HCT116 (cell line): Measurements from ENCODE around the gene WDR27. TPM values are rescaled to one million over a fixed set of nuclear protein-coding genes. Genes with fewer than 3 reads are reported as not detected.

Experiments
- ATAC-seq: fragments of 200-7000 bp; cut with Tn5 transposase; 2 replicates; pipeline ENCODE4 v1.9.1; 2020; ENCODE audit warnings: mild to moderate bottlenecking, moderate library complexity
- BruUV-seq: library from RNA; stranded (reverse); fragments of 400-500 nt; replicated peaks from 2 replicates; lab custom pipeline; 2021; lab: Mats Ljungman, UMichigan
- CTCF ChIA-PET: fragments of 300-600 bp; sonication (Branson Sonifier 250); formaldehyde crosslinking; loops from one replicate; lab custom pipeline; 2021; ENCODE audit warnings: antibody characterized with exemption; lab: Charles Lee
- POLR2A ChIA-PET: fragments of 300-600, 350-600 bp; sonication (Branson Sonifier 250); formaldehyde crosslinking; loops from one replicate; lab custom pipeline; 2021; ENCODE audit warnings: antibody characterized with exemption; lab: Charles Lee
- RAD21 ChIA-PET, 2 experiments: fragments of 300-600 bp; sonication (Branson Sonifier 250); formaldehyde crosslinking; loops; one replicate each; lab custom pipeline; 2023; ENCODE audit warnings: low total read pairs in 2 of 2; ENCODE audit not compliant: uncharacterized antibody in 2 of 2, unreplicated experiment in 2 of 2, low non-redundant PET in 1 of 2; lab: Charles Lee
- DNase-seq: peaks from one replicate; pipeline ENCODE4 v3.0.0-alpha.2; 2010; ENCODE audit warnings: low read depth, low spot score
- H2AFZ ChIP-seq: fragments of 200-600 bp; shearing (Covaris generic), sonication (generic); 2 replicates; pipeline ENCODE4 v1.6.1; 2017; ENCODE audit warnings: low read depth, mixed run types, mixed read lengths, antibody characterized with exemption, low read length; ENCODE audit not compliant: poor library complexity, severe bottlenecking
- H3K27ac ChIP-seq: 2 replicates; pipeline ENCODE4 v1.5.1; 2012; ENCODE audit warnings: low read depth, low read length
- H3K27me3 ChIP-seq: fragments of 200-600 bp; sonication (generic); 2 replicates; pipeline ENCODE4 v1.6.1; 2016; ENCODE audit warnings: mixed run types, low read length, mixed read lengths; ENCODE audit not compliant: insufficient read depth
- H3K36me3 ChIP-seq, 2 experiments: fragments of 200-500 bp in 1 of 2; fragments of 200-600 bp in 1 of 2; sonication (Bioruptor generic) in 1 of 2; sonication (generic) in 1 of 2; 2 replicates each; pipeline versions ENCODE4 v1.5.1 to v1.6.1; 2014 to 2016; ENCODE audit warnings: low read length in 2 of 2, inconsistent platforms in 1 of 2, mixed read lengths in 1 of 2, mixed run types in 1 of 2; ENCODE audit not compliant: insufficient read depth in 2 of 2, control insufficient read depth in 1 of 2
- H3K4me1 ChIP-seq, 2 experiments: fragments of 200-600 bp in 1 of 2; sonication (generic) in 1 of 2; 2 replicates each; pipeline versions ENCODE4 v1.5.1 to v1.6.1; 2012 to 2017; ENCODE audit warnings: low read length in 2 of 2, inconsistent platforms in 1 of 2, mild to moderate bottlenecking in 1 of 2, mixed read lengths in 1 of 2, mixed run types in 1 of 2, moderate library complexity in 1 of 2; ENCODE audit not compliant: insufficient read depth in 2 of 2, control insufficient read depth in 1 of 2
- H3K4me2 ChIP-seq: fragments of 200-600 bp; sonication (generic); 2 replicates; pipeline ENCODE4 v1.6.1; 2017; ENCODE audit warnings: mixed run types, low read length, mixed read lengths
- H3K4me3 ChIP-seq, 2 experiments: fragments of 200-600 bp in 1 of 2; sonication (generic) in 1 of 2; replicated peaks in 1 of 2; 2 replicates each; pipeline ENCODE4 v1.5.1; 2011 to 2016; ENCODE audit warnings: low read length in 2 of 2, control low read depth in 1 of 2, low read depth in 1 of 2, mild to moderate bottlenecking in 1 of 2, mixed read lengths in 1 of 2, mixed run types in 1 of 2
- H3K79me2 ChIP-seq: fragments of 200-600 bp; sonication (generic); 2 replicates; pipeline ENCODE4 v1.6.1; 2017; ENCODE audit warnings: mild to moderate bottlenecking, mixed run types, low read length, moderate library complexity, mixed read lengths; ENCODE audit not compliant: insufficient read depth
- H3K9ac ChIP-seq: fragments of 200-600 bp; sonication (generic); 2 replicates; pipeline ENCODE4 v1.6.1; 2016; ENCODE audit warnings: low read length, mixed read lengths
- H3K9me2 ChIP-seq: fragments of 200-600 bp; sonication (generic), shearing (Covaris generic); 2 replicates; pipeline ENCODE4 v1.6.1; 2017; ENCODE audit warnings: mixed run types, mild to moderate bottlenecking, moderate library complexity; ENCODE audit not compliant: insufficient read depth
- H3K9me3 ChIP-seq, 2 experiments: fragments of 200-500 bp in 1 of 2; fragments of 200-600 bp in 1 of 2; sonication (Bioruptor generic) in 1 of 2; sonication (generic) in 1 of 2; 2 replicates each; pipeline ENCODE4 v1.6.1; 2014 to 2017; ENCODE audit warnings: low read length in 2 of 2, mixed read lengths in 2 of 2, inconsistent platforms in 1 of 2, low read depth in 1 of 2, mild to moderate bottlenecking in 1 of 2, mixed run types in 1 of 2, moderate library complexity in 1 of 2; ENCODE audit not compliant: control insufficient read depth in 1 of 2, insufficient read depth in 1 of 2
- H4K20me1 ChIP-seq: fragments of 200-600 bp; sonication (generic), shearing (Covaris generic); 2 replicates; pipeline ENCODE4 v1.6.1; 2017; ENCODE audit warnings: mixed run types, mild to moderate bottlenecking, moderate library complexity; ENCODE audit not compliant: insufficient read depth
- ATF3 ChIP-seq: IDR thresholded peaks from 2 replicates; pipeline ENCODE4 v1.6.1; 2012
- CBX3 ChIP-seq: IDR thresholded peaks from 2 replicates; pipeline ENCODE4 v1.6.1; 2012; ENCODE audit warnings: low read depth
- CEBPB ChIP-seq: IDR thresholded peaks from 2 replicates; pipeline ENCODE4 v1.6.1; 2012; ENCODE audit warnings: low read depth
- EGR1 ChIP-seq: IDR thresholded peaks from 2 replicates; pipeline ENCODE4 v1.6.1; 2012; ENCODE audit warnings: low read depth
- ELF1 ChIP-seq: IDR thresholded peaks from 2 replicates; pipeline ENCODE4 v1.6.1; 2012; ENCODE audit warnings: low read depth, borderline replicate concordance
- EZH2 ChIP-seq: fragments of 200-600 bp; sonication (generic); IDR thresholded peaks from 2 replicates; pipeline ENCODE4 v1.6.1; 2017; ENCODE audit warnings: antibody characterized with exemption, mixed run types
- EZH2phosphoT487 ChIP-seq: fragments of 200-600 bp; IDR thresholded peaks from 2 replicates; pipeline ENCODE4 v1.6.1; 2018; ENCODE audit warnings: antibody characterized with exemption, borderline replicate concordance
- FOSL1 ChIP-seq: IDR thresholded peaks from 2 replicates; pipeline ENCODE4 v1.6.1; 2012; ENCODE audit warnings: low read depth
- MAX ChIP-seq: IDR thresholded peaks from 2 replicates; pipeline ENCODE4 v1.6.1; 2012
- POLR2A ChIP-seq: IDR thresholded peaks from 2 replicates; pipeline ENCODE4 v1.7.0; 2011; ENCODE audit warnings: borderline replicate concordance; ENCODE audit not compliant: insufficient read depth, insufficient read length; ENCODE audit errors: extremely low read depth
- POLR2AphosphoS5 ChIP-seq: IDR thresholded peaks from 2 replicates; pipeline ENCODE4 v1.6.1; 2011; ENCODE audit warnings: mild to moderate bottlenecking, low read depth, low read length, moderate library complexity
- SIN3A ChIP-seq: IDR thresholded peaks from 2 replicates; pipeline ENCODE4 v1.6.1; 2012; ENCODE audit warnings: low read depth
- SP1 ChIP-seq: IDR thresholded peaks from 2 replicates; pipeline ENCODE4 v1.6.1; 2012; ENCODE audit warnings: low read depth
- YY1 ChIP-seq: IDR thresholded peaks from 2 replicates; pipeline ENCODE4 v1.6.1; 2011; ENCODE audit warnings: low read length, low read depth, moderate library complexity, mild to moderate bottlenecking; ENCODE audit not compliant: insufficient replicate concordance; ENCODE audit errors: extremely low read depth
- ZFX ChIP-seq: fragments of 450-650 bp; IDR thresholded peaks from 2 replicates; pipeline ENCODE4 v1.6.1; 2017
- intact Hi-C: fragments of 100-400 bp; cut with micrococcal nuclease; formaldehyde crosslinking; loops from 2 replicates; pipeline ENCODE4 v1.10.0; 2022
- total RNA-seq: library from RNA; stranded (reverse); gene quantifications from one replicate; pipeline ENCODE4 v1.2.1, GENCODE V29; 2021; ENCODE audit not compliant: unreplicated experiment
- TF ChIP-seq, protein P1 (sequence below), 3 experiments: fragments of 200-600 bp in 1 of 3; sonication (generic) in 1 of 3; IDR thresholded peaks in 2 of 3; conservative IDR thresholded peaks in 1 of 3; 2 replicates each; pipeline ENCODE4 v1.5.1; 2012 to 2017; ENCODE audit warnings: low read depth in 2 of 3, low read length in 2 of 3, antibody characterized with exemption in 1 of 3, borderline replicate concordance in 1 of 3, control low read depth in 1 of 3, mild to moderate bottlenecking in 1 of 3, mixed read lengths in 1 of 3, mixed run types in 1 of 3, moderate library complexity in 1 of 3; ENCODE audit not compliant: insufficient read depth in 1 of 3

Gene WDR27
- total RNA-seq, 1 experiment from 2014 or later = 60.6 TPM

- H4K20me1 ChIP-seq = no peaks in the 10 kb centered on the region
- intact Hi-C loops = no loop called here
- H3K4me2 ChIP-seq = no peak overlapping the region
- ATAC-seq (no peak), DNase-seq (no peak)
- no peaks in the 10 kb centered on the region for H3K27me3 ChIP-seq
- H3K9ac ChIP-seq = no peak overlapping the region
- H3K9me2 ChIP-seq = no peaks in the 10 kb centered on the region
- no peaks in the 10 kb centered on the region for H3K4me1 ChIP-seq
- ChIA-PET RAD21 (no interaction called here), CTCF (no interaction called here), POLR2A (no interaction called here)
- no peak overlapping the region for H3K27ac ChIP-seq
- H2AFZ ChIP-seq = no peak overlapping the region
- H3K79me2 ChIP-seq = no peaks in the 10 kb centered on the region
- no TSS peak for BruUV-seq
- peaks cover 5 to 7% of the 10 kb centered on the region in 2 experiments; a peak in 3 of 4 replicates for H3K9me3 ChIP-seq
- TF ChIP-seq ZFX (no peak), CBX3 (no peak), SP1 (no peak), EZH2phosphoT487 (no peak), YY1 (no peak), EGR1 (no peak), SIN3A (no peak), POLR2A (no peak), ATF3 (no peak), MAX (no peak), POLR2AphosphoS5 (no peak), EZH2 (no peak), ELF1 (no peak), CEBPB (no peak), FOSL1 (no peak)
- TF ChIP-seq, protein P1, sequence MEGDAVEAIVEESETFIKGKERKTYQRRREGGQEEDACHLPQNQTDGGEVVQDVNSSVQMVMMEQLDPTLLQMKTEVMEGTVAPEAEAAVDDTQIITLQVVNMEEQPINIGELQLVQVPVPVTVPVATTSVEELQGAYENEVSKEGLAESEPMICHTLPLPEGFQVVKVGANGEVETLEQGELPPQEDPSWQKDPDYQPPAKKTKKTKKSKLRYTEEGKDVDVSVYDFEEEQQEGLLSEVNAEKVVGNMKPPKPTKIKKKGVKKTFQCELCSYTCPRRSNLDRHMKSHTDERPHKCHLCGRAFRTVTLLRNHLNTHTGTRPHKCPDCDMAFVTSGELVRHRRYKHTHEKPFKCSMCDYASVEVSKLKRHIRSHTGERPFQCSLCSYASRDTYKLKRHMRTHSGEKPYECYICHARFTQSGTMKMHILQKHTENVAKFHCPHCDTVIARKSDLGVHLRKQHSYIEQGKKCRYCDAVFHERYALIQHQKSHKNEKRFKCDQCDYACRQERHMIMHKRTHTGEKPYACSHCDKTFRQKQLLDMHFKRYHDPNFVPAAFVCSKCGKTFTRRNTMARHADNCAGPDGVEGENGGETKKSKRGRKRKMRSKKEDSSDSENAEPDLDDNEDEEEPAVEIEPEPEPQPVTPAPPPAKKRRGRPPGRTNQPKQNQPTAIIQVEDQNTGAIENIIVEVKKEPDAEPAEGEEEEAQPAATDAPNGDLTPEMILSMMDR (IDR thresholded peaks at IDR 0.05 in 2 of 3, conservative IDR thresholded peaks at IDR 0.05 in 1 of 3; ENCODE audit: borderline replicate concordance in 1 of 3, insufficient read depth in 1 of 3, low read depth in 2 of 3, low read length in 2 of 3) = no peak
- no peaks in the 10 kb centered on the region for H3K36me3 ChIP-seq
- no peak overlapping the region for H3K4me3 ChIP-seq
These were observed 290.5 kb downstream of the WDR27 start for GRCh38 chr6:169411296-169411695.
